T-helper 2 cell (primary cell): ENCODE measurements around the gene ARIH2.
"Not testable (repeated sequence)": the region's sequence is repeated elsewhere in the genome, so short reads cannot be mapped to it uniquely, and the experiment has no call there.

Experiments used
- DNase-seq, 5 experiments: peaks; one replicate each; pipeline versions ENCODE4 v3.0.0 to v3.0.0-alpha.2; 2012 to 2022

ARIH2 gene

DNA sequence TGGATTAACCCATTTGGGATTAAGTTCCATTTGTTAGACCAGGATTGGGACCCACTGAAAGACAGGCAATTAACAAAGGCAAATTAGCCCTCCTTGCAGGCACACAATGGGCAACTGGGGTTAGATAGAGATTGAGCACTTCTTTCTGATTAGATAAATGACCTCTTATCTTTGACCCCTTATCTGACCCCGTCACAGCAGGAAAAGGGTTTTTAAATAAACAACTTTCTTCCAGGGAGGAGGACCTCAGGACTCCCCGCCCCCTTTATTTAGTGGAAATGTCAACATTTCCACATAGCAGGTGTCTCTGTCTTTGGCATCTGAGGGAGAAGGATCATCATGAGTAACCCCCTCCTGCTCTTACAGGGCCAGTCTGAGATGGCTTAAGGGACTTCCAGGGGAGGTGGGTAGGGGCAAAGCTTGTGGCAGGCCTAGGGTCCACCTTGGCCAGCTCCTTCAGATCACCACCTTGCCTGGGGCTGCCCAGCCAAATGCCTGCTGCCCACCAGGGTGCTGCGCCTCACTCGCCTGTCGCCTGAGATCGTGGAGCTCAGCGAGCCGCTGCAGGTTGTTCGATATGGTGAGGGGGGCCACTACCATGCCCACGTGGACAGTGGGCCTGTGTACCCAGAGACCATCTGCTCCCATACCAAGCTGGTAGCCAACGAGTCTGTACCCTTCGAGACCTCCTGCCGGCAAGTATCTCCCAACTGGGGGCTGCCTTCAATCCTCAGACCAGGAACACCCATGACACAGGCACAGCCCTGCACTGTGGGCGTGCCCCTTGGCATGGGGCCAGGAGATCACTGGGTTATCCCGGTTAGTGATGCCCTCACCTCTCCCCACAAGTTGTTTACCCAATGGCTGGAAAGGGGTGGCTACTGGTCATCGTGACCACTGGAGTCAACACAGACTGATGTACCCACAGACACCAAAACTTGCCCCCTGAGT is 86.0 kb downstream of the ARIH2 start:
- DNase-seq, result no peak

DNA sequence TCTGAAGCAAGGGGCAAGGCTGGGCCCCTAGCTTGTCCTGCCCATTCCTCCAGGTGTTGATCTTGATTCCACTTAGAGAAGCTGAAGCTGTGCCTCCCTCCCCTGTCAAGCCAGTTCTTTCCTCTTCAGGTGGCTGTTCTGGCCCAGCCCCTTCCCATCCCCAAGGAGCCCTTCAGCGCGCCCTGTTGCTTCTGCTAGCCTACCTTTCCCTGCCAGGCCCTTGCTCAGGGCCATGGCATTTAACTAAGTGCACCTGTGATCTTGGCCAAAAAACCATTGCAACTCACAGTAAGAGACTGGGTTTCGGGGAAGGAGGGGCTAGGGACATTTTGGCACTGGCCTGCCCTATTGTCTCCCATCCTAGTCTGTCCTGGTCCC is 86.7 kb downstream of the ARIH2 start:
- no peak for DNase-seq

DNA sequence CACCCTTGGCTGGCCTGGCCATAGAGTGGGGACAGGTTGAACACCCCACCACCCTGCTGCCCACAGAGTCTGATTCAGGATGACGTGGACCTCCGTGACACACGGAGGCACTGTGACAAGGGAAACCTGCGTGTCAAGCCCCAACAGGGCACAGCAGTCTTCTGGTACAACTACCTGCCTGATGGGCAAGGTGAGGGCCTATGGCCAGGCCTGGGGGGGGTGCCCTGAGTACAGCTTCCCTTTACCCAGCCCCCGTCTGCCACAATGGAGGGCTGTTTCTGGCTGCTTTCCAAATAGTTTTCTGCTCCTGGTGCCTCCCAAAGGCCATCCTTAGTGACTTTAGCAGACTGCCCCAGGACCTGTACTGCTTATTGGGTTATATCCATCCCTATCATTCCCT is 87.4 kb downstream of the ARIH2 start:
- DNase-seq, result no peak

GRCh38 chr3:49006408-49007067 is 87.9 kb downstream of the ARIH2 start:
- peak in 1 of 5 experiments; percentile 28 for DNase-seq

GRCh38 chr3:49007068-49007770 is 88.6 kb downstream of the ARIH2 start, which contains the start of gene WDR6:
Gene WDR6 (plus strand): TSS chr3:49007391. CDS start chr3:49007432, 41 bp downstream.
- peak; percentile 94 to 99 (median 96) for DNase-seq

DNA sequence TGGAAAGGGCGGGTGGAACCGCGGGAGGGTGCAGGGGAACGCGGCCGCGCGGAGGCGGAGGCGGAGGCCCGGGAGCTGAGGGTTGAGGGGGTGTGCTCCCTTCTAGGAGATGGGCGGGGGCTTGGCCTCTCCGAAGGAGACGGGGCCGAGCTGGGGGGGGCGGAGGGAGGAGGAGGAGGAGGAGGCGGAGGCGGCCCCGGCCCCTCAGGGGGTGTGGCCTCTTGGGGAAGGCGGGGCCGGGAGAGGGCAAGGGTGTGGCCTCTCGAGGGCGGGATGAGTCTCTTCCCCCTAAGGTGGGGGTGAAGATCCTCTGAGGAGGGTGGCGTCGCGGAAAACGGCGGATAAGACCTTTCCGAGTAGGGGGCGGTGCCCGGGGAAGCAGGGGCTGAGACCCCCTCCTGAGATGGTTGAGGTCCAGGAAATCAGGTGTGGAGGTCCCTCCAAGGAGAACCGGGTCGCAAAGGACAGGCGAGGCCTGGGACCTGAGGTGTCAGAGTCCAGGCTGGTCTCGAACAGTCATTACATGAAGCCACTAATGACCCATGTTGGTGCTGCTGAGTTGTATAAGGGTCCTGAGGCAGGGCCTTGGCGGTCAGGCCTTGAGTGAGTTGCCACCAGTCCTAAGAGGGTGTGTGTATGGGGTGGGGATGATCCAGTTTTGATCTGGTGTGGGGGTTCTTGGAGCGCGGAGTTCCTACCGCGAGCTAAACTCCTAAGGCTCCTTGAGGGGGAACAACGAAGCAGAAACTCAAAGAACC is 89.3 kb downstream of the ARIH2 start:
- DNase-seq, result peak; percentile 73 to 94 (median 82)

DNA sequence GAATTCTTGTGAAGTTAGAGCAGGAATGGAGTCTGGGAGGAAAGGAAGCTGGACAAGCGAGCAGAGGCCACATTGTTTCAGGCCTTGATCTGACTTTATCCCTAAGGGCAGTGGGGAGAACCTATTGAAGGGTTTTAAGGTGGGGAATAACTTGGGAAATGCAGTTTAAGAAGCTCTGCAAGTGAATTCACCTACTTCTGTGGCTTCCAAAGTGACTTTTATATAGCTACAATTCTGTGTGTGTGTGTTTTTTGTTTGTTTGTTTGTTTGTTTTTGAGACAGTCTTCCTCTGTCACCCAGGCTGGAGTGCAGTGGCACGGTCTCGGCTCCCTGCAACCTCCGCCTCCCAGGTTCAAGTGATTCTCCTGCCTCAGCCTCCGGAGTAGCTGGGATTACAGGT is 90.0 kb downstream of the ARIH2 start:
- DNase-seq, result not testable (repeated sequence)

DNA sequence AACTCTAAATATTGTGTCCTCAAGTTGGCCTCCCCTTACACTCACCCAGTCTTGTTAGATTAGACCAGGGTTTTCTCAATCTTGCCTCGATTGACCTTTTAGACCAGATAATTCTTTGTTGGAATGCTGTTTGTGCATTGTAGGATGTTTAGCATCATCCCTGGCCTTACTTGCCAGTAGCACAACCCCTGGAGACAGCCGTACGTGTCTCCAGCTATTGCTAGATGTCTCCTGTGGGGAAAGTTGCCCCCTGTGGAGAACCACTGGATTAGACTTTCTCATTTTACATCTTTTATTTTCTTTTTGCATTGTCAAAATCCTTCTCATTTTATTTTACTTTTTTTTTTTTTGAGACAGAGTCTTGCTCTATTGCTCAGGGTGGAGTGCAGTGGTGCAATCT is 90.8 kb downstream of the ARIH2 start:
- DNase-seq, result no peak

- no peak for DNase-seq
Observed at GRCh38 chr3:49012441-49013017, 93.9 kb downstream of the ARIH2 start.

GRCh38 chr3:49013113-49013737 is 94.6 kb downstream of the ARIH2 start:
- DNase-seq, result no peak

GRCh38 chr3:49013738-49014660 is 95.4 kb downstream of the ARIH2 start:
- DNase-seq, result peak in 3 of 5 experiments; percentile 19 to 53 (median 30)

GRCh38 chr3:49015072-49015471 is 96.4 kb downstream of the ARIH2 start:
- no peak for DNase-seq

DNA sequence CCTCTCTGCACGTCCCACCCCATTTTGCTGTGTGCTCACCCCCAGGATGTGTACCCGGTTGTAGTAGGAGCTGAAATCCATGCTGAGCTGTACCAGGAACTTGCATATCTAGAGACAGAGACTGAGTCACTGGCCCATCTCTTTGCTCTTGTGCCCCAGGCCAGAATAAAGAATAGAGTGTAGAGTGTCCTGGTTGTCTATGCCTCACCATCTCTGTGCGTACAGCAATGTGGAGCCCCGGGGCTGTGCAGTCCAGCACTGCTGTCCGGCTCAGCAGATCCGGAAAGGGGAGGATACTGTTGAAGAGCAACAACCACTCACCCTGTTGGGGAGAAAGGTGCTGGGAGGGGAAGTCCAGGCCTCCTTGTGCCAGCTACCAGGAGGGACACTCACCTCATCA is 97.1 kb downstream of the ARIH2 start:
- no peak for DNase-seq

- DNase-seq, result no peak
Observed at GRCh38 chr3:49016414-49017228, 98.0 kb downstream of the ARIH2 start.

DNA sequence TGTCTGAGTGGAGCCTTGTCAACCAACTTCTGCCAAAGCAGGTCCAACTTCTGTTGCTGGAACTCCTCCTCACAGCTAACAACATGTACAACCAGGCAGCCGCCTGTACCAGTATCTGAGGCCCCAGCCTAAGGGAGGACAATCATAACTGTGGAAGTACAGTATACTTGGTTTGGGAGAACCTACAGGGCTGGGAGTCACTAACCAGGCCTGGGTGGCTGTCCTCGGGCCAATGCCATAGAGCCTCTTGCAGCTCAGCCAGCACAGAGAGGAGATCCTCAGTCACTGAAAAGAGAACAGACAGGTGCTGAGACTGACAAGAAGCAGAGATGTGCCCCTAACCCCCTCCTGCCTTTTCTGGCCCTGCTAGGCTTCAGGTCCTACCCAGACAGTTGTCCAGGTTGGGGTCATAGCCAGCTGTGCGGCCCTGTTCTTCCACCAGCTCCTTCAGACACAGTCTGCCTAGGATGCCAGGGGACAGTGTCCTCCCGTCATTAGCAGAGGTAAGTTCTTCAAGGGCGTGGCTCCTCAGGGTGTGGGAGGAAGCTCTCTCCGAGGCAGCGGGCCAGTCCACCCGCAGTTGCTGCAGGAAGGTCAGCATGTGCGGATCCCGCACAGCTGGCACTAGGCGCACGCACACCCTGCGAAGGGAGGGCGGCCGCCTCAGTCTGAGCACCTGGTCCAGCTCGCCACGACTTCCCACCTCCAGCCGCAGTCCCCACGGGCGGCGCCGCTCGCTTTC is 98.8 kb downstream of the ARIH2 start:
- DNase-seq, result peak in 1 of 5 experiments; percentile 26

DNA sequence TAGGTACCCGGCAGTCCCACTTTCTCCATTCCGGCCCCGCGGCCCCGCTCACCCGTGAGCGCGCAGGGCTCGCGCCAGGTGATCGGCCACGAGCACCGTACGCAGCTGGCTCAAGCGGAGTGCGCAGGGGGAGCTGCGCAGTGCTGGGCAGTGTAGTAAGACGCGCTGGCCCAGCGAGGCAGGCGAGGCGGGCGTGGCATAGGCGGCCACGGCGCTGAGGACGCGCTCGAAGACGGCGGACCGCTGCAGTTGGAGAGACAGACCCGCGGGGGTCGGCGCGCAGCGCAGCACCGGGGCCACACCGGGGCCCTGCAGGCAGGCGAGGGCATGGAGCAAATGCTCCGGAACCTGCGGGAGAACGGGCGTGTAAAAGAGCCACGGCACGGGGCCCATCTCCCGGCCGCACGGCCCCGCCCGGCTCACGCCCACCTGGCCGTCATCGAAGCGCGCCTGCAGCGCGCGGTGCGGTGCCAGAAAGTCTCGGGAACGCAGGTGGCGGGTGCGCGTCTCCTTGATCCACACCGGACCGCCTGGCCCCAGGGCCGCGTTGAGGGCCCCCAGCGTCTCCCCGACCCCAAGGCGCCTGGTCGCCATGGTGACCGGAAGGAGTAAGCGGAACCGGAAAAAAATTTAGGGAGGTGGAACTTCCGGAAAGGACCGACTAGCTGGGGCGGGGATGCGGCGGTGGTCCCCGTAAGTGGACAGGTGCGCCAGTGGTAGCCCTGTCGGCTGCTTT is 99.5 kb downstream of the ARIH2 start, which contains the start of gene DALRD3:
TSS of gene DALRD3 (minus strand) at position 610 of the 736 bp plus-strand sequence. CDS start at position 594, 16 bp downstream.
- DNase-seq, result peak; percentile 26 to 73 (median 52)

DNA sequence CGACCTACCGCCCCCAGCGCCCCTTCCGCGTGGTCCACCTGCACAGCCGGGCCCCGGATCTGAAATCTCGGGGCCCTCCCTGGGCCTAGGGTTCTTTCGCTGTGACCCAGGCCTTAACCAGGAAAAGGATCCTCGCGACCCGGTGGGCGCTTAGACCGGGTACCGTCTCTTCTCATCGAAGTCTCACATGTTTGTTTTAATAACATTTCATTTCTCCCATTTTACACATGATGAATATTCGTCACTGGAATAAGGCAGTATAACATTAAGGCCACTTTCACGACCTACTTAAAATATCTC is 100.0 kb downstream of the ARIH2 start:
- DNase-seq, result no peak

DNA sequence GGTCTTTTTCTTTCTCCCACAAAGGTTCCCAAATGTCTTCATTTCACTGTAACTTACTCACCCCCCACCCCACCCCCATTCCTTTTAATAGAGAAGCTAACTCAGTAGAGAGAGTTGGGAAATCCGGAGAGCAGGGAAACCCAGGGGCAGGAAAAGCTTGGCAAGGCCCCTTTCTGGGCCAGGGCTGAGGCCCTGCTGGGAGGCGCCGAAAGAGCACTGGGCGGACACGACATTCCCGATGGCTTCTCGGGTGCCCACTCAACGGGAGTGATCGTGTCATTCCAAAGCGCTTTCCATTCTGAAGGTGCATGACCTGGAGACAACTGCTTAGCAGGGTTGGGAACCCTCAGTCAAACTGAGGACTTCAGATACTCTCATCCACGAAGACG is 101.3 kb downstream of the ARIH2 start:
- DNase-seq, result no peak
